Measurements from ENCODE around the gene SNED1.
A peak's percentile ranks its signal among the peaks of the same experiment; 100 is the strongest.

SNED1 gene

DNA sequence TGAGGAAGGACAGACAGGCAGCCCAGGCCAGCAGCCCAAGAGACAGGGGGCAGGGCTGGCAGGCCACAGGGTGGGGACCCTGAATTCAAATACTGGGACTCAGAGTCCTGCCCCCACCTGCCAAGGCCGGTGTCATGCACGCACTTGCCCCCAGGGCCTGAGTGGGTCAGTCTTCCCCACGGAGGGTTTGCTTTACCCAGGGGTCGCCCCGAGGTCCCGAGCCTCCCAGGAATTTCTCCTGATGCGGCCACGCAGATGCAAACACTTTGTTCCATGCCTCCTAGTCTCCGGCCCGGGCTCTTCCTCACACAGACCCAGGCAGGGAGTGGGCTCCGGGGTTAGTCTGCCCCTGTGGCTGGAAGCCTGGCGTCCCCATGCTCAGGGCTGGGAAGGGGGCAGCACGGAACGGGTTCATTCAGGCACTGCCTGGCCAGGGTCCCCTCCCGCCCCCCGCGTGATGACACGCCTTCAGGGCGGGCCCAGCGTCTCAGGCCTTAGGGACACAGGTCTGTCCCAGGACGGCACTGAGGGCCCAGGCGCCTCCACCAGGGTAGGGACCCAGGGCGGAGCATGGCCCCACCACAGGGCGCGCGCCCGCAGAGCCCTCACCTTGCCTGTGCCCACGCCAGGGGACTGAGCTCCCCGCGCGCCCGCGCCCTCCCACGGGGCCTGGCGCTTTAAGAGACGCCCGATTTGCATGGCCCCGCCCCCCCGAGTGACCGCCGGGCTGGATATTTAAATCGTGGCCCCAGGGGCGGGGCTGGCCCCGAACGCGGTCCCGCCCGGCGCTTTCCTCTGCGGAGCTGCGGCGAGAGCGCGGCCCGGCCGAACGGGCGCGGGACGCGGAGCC, at the start of gene SNED1:
TSS of gene SNED1 (plus strand) at position 763 of the 850 bp plus-strand sequence. CDS start 220 bp downstream, outside the sequence.
- H3K9ac ChIP-seq (ENCODE audit: low read length), result peak within 1 kb of the TSS; percentile 32
- H3K4me3 ChIP-seq (ENCODE audit: low read length), result peak within 1 kb of the TSS; percentile 72
- no peak within 1 kb of the TSS for H3K27ac ChIP-seq (ENCODE audit: low read length)

DNA sequence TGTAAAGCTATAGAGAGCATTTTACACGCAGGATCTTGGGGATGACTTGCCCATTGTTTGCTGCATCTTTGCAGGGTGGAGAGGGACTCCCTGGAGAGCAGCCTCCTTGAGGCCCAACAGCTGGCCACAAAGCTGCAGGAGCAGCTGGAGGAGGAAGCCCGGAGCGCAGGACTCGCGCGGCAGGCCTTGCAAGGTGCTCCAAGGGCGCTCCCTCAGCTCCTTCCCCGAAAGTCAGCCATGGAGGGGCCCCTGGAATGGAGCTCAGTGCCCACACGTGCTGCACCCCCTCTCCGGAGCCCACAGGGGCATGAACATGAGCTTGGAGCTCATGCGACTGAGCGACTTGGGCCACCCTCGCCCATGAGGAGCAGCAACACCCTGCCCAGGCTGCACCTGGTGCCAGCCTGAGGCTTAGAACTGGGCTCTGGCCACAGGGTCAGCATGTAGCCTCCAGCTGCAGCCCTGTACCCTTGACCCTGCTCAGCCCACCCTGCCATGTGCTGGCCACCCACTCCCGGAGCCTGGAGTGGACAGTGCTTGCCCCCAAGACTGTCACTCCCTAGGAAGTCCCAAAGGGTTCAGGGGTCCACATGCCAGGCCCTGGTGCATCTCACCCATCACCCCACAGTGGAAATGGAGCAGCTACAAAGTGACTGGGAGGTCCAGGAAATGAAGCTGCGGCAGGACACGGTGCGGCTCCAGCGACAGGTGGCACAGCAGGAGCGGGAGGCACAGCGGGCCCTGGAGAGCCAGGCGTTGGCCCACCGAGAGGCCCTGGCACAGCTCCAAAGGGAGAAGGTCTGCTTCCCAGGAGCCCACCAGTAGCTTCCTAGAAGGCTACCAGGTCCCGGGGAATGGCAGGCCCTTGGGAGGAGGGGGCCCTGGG, 49.3 kb upstream of the SNED1 start:
- no peak overlapping the region for H3K27ac ChIP-seq (ENCODE audit: low read length)
- no peak overlapping the region for H3K4me3 ChIP-seq (ENCODE audit: low read length)
- H3K9ac ChIP-seq (ENCODE audit: low read length), result no peak overlapping the region
- peaks cover 1% of the 10 kb centered on the region for H3K4me1 ChIP-seq (ENCODE audit: control insufficient read depth, low read depth, low read length)
- no peaks in the 10 kb centered on the region for H3K36me3 ChIP-seq (ENCODE audit: control insufficient read depth, low read depth, low read length)
- no peaks in the 10 kb centered on the region for H3K9me3 ChIP-seq (ENCODE audit: control insufficient read depth, low read depth, low read length)
- H3K27me3 ChIP-seq (ENCODE audit: control insufficient read depth, insufficient read depth, low read length), result no peaks in the 10 kb centered on the region

More for the DNA sequence above, at the start of gene SNED1:
- peaks cover 36% of the 10 kb centered on the region for H3K27me3 ChIP-seq (ENCODE audit: control insufficient read depth, insufficient read depth, low read length)
- H3K36me3 ChIP-seq (ENCODE audit: control insufficient read depth, low read depth, low read length), result no peaks in the 10 kb centered on the region
- H3K4me1 ChIP-seq (ENCODE audit: control insufficient read depth, low read depth, low read length), result no peaks in the 10 kb centered on the region
- no peaks in the 10 kb centered on the region for H3K9me3 ChIP-seq (ENCODE audit: control insufficient read depth, low read depth, low read length)

DNA sequence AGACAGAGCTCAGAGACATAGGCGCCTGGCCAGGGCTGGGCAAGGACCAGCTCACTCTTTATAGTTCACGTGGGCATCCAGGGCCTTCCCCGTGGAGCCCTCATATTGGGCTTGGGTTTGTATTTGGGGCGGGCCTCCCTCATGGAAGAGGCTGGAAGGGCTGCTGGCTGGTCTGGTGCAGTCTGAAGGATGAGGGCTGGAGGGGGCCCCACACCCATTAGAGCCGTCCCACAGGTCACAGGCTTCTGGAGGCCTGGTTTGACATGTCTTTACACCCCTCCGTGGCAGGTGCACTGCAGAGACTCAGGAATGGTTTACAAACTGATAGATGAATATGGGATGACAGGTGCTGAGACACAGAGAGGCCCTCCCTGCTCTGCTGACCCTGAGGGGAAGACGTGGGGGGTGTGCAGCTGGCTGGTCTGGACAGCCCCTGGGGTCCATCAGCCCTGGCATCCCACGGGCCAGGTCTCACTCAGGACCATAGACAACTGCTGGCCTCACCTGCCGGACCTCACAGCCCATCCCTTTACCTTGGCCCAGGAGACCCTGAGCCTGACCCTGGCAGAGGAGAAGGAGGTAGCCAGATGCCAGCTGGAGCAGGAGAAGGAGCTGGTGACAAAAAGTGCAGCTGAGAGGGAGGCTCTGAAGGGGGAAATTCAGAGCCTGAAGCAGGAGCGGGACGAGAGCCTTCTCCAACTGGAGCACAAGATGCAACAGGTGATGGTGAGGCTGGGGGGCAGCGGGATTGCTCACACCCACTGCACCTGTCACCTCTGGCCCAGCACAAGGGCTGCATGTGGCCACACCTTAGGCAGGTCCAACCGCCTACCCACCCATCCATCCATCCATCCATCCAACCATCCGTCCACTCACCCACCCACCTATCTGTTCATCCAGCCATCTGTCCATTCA, 48.4 kb upstream of the SNED1 start:
- H3K27me3 ChIP-seq (ENCODE audit: control insufficient read depth, insufficient read depth, low read length), result no peaks in the 10 kb centered on the region
- peaks cover 9% of the 10 kb centered on the region for H3K4me1 ChIP-seq (ENCODE audit: control insufficient read depth, low read depth, low read length)
- no peaks in the 10 kb centered on the region for H3K9me3 ChIP-seq (ENCODE audit: control insufficient read depth, low read depth, low read length)
- no peaks in the 10 kb centered on the region for H3K36me3 ChIP-seq (ENCODE audit: control insufficient read depth, low read depth, low read length)
- H3K4me3 ChIP-seq (ENCODE audit: low read length), result no peak overlapping the region
- H3K27ac ChIP-seq (ENCODE audit: low read length), result no peak overlapping the region
- H3K9ac ChIP-seq (ENCODE audit: low read length), result no peak overlapping the region

DNA sequence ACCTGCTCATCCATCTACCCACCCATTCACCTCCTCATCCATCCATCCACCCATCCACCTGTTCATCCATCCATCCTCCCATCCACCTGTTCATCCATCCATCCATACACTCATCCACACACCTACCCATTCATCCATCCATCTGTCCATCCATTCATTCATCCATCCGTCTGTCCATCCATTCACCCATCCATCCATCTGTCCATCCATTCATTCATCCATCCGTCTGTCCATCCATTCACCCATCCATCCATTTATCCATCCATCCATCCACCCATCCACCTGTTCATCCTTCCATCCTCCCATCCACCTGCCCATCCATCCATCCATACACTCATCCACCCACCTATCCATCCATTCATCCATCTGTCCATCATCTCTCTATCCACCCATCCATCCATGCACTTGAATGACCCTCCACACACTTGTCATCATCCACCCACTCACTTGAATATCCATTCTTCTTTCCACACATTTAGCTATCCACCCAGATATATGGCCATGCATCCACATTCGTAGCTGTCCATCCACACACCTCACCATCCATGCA, 47.3 kb upstream of the SNED1 start:
- H3K36me3 ChIP-seq (ENCODE audit: control insufficient read depth, low read depth, low read length), result no peaks in the 10 kb centered on the region
- no peaks in the 10 kb centered on the region for H3K9me3 ChIP-seq (ENCODE audit: control insufficient read depth, low read depth, low read length)
- H3K27ac ChIP-seq (ENCODE audit: low read length), result no peak overlapping the region
- peaks cover 9% of the 10 kb centered on the region for H3K4me1 ChIP-seq (ENCODE audit: control insufficient read depth, low read depth, low read length)
- no peak overlapping the region for H3K4me3 ChIP-seq (ENCODE audit: low read length)
- no peaks in the 10 kb centered on the region for H3K27me3 ChIP-seq (ENCODE audit: control insufficient read depth, insufficient read depth, low read length)
- H3K9ac ChIP-seq (ENCODE audit: low read length), result no peak overlapping the region

DNA sequence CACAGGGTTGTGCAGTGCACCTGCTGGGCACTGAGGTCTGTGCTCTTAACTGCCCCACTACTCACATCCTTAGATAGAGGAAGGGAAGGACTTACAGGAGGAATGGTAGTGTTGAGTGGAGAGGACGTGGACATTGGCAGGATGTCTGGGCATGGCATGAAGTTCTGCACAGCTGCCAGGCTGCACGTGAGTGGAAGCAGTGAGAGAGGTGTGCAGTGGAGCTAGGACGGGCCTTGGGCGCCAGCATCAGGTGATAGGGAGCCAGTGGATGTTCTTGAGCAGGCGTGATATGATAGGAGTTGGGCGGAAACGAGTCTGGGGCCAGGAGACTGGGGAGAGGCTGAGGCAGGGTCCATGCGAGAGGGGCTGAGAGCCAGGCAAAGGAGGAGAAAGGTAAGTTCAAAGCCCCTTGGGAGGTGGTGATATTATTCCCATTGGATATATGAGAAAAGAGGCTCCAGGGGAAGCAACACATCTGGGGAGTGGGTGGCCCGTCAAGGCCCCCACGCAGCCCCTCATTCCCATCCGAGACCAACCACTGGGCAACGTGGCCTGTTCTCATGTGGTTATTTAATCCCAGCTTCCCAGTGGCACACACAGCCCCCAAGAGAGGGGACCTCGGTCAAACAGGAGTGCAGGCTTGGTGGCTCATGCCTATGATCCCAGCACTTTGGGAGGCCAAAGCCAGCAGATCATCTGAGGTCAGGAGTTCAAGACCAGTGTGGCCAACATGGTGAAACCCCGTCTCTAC, 45.7 kb upstream of the SNED1 start:
- Histone ChIP-seq H3K4me1 (ENCODE audit: control insufficient read depth, low read depth, low read length) (peaks cover 9% of the 10 kb centered on the region), H3K27ac (ENCODE audit: low read length) (no peak overlapping the region), H3K4me3 (ENCODE audit: low read length) (no peak overlapping the region), H3K27me3 (ENCODE audit: control insufficient read depth, insufficient read depth, low read length) (no peaks in the 10 kb centered on the region), H3K36me3 (ENCODE audit: control insufficient read depth, low read depth, low read length) (no peaks in the 10 kb centered on the region), H3K9me3 (ENCODE audit: control insufficient read depth, low read depth, low read length) (no peaks in the 10 kb centered on the region), H3K9ac (ENCODE audit: low read length) (no peak overlapping the region)

DNA sequence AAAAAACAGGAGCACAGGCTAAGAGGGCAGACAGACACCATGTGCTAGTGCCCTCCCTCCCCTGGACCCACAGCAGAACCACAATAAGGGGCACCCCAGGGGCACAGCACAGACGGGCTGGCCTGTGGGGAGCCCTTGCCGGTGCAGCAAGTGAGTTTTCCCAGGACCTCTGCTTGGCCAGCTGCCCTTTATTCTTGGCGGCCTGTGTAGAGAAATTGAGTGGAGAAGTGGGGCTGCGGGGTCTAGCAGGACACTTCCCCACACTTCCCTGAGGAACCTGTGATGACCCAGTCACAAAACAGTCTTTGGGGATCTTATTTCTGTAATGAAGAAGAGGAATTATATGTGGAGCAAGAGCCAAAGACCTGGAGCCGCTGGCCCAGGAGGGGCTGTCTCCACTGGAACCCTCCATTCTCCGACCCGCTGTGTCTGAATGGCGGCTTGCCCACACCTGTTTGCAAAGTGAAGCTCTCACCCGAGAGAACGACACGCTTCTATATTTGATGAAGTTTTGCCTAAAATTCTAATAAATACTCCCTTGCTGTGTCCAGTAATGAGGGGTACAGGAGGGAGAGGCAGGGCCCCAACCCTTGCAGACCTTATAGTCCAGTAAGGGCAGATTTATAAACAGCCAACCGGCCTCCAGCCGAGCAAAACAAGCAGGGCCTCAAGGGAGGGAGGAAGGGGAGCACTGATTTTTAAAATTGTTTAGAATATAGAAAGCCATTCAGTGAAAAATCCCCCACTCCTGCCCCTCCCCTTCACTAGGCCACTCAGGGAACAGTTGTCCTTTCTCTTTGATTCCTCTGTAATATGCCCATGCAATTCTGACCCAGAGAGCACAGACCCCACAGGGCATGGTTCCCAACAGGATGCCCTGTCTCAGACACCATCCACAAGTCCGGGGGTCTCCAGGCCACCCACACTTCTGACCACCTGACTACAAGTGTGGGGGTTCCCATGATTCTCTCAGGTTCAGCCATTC, 44.7 kb upstream of the SNED1 start:
- no peaks in the 10 kb centered on the region for H3K9me3 ChIP-seq (ENCODE audit: control insufficient read depth, low read depth, low read length)
- H3K27ac ChIP-seq (ENCODE audit: low read length), result no peak overlapping the region
- H3K27me3 ChIP-seq (ENCODE audit: control insufficient read depth, insufficient read depth, low read length), result no peaks in the 10 kb centered on the region
- no peak overlapping the region for H3K9ac ChIP-seq (ENCODE audit: low read length)
- H3K4me3 ChIP-seq (ENCODE audit: low read length), result no peak overlapping the region
- peaks cover 9% of the 10 kb centered on the region for H3K4me1 ChIP-seq (ENCODE audit: control insufficient read depth, low read depth, low read length)
- no peaks in the 10 kb centered on the region for H3K36me3 ChIP-seq (ENCODE audit: control insufficient read depth, low read depth, low read length)

DNA sequence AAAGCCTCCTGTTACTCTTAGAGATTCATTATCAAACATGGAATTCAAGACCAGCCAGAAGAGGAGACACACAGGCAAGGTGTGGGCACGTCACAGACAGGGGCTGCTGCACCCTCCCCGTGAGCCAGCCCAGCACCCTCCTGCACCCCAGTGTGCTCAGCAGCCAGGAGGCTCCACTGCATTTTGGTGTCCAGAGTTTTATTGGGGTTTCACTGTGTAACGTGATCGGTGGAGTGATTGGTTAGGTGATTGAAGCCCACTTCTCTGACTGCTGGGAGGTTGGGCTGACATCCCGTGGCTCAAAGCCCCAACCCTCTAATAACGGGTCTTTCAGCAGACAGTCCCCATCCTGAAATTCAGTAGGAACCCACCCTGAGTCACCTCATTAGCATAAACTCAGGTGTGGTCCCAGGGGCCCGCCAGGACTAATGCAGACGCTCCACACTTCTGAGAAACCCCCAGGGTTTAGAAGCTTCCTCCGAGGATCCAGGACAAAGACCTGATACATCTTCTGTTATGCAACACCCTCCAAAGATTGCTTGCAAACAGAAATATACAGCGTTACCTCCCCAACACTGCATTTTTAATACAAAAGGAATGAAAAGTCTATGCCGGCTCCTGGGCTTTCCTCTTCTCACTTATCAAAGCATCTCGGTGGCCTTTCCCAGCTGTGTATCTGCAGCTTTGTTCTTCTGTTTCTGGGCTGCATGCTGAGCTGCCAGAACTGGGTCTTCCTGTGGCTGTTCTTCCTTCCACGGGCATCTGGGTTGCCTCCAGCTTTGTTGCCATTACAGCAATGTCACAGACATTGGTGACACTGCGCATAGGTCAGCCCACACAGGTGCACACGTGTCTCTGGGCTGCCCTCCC, 43.7 kb upstream of the SNED1 start:
- Histone ChIP-seq H3K36me3 (ENCODE audit: control insufficient read depth, low read depth, low read length) (no peaks in the 10 kb centered on the region), H3K9me3 (ENCODE audit: control insufficient read depth, low read depth, low read length) (no peaks in the 10 kb centered on the region), H3K27me3 (ENCODE audit: control insufficient read depth, insufficient read depth, low read length) (no peaks in the 10 kb centered on the region), H3K9ac (ENCODE audit: low read length) (no peak overlapping the region), H3K4me3 (ENCODE audit: low read length) (no peak overlapping the region), H3K4me1 (ENCODE audit: control insufficient read depth, low read depth, low read length) (peaks cover 9% of the 10 kb centered on the region), H3K27ac (ENCODE audit: low read length) (no peak overlapping the region)

DNA sequence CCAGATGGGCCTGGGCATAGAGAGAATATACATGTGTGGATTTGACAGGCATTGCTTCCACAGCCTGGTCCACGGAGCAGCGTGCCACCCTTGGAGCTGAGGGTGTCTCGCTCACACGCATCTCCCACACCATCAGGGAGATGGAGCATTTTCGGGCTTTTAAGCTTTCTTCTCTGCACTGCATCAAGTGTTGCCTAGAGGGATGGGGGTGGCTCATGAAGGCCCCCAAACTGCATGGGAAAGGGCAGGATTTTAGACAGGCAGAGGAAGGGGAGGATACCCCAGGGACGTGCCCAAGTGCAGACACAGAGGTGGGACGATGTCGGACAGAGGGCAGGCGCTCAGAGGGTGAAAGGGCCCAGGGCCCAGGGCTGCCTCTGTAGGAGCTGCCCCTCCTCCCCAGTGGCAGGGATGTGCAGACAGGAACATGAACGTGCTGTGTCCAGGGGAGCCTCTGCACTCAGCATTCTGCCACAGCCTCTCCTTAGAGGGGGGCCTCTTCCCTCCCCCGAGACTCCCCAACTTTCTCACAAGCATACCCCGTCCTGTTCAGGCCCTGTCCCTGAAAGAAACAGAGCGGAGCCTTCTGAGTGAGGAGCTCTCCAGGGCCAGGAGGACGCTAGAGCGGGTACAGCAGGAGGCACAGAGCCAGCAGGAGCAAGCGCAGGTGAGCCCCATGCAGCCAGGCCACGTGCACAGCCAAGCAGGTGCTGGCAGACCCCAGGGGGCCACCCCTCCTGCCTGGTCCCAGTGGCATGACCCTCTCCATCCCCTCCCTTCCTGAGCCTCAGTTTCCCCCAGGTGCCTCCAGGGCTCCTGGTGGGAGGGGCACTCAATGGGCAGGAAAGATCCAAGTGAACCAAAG, 42.9 kb upstream of the SNED1 start:
- Histone ChIP-seq H3K9ac (ENCODE audit: low read length) (no peak overlapping the region), H3K27ac (ENCODE audit: low read length) (no peak overlapping the region), H3K27me3 (ENCODE audit: control insufficient read depth, insufficient read depth, low read length) (no peaks in the 10 kb centered on the region), H3K36me3 (ENCODE audit: control insufficient read depth, low read depth, low read length) (no peaks in the 10 kb centered on the region), H3K4me3 (ENCODE audit: low read length) (no peak overlapping the region), H3K9me3 (ENCODE audit: control insufficient read depth, low read depth, low read length) (no peaks in the 10 kb centered on the region), H3K4me1 (ENCODE audit: control insufficient read depth, low read depth, low read length) (peaks cover 9% of the 10 kb centered on the region)

All from iPS-18a (cell line).